OCI-LY1 (cell line): ENCODE data around the gene BEND7.

Experiments
- H2AFZ ChIP-seq: fragments of 200-600 bp; sonication (generic), shearing (Covaris generic); 2 replicates; pipeline ENCODE4 v1.6.0; 2014; ENCODE audit warnings: antibody characterized with exemption, mild to moderate bottlenecking, low read length
- H3F3A ChIP-seq: fragments of 200-600 bp; sonication (generic), shearing (Covaris generic); 2 replicates; pipeline ENCODE4 v1.6.0; 2014; ENCODE audit warnings: mild to moderate bottlenecking, antibody characterized with exemption, low read length, moderate library complexity; ENCODE audit not compliant: insufficient read depth
- H3K27ac ChIP-seq: fragments of 200-600 bp; sonication (generic); 2 replicates; pipeline ENCODE4 v1.5.1; 2014; ENCODE audit warnings: low read length, mixed run types, mild to moderate bottlenecking, low read depth; ENCODE audit not compliant: poor library complexity, severe bottlenecking
- H3K27me3 ChIP-seq: fragments of 200-600 bp; sonication (generic); 2 replicates; pipeline ENCODE4 v1.6.0; 2014; ENCODE audit warnings: antibody characterized with exemption, mild to moderate bottlenecking, low read length, moderate library complexity; ENCODE audit not compliant: insufficient read depth
- H3K36me3 ChIP-seq: fragments of 200-600 bp; sonication (generic); 2 replicates; pipeline ENCODE4 v1.6.1; 2014; ENCODE audit warnings: mild to moderate bottlenecking, antibody characterized with exemption, low read length, moderate library complexity, mixed read lengths; ENCODE audit not compliant: insufficient read depth
- H3K4me1 ChIP-seq: fragments of 200-600 bp; sonication (generic); 2 replicates; pipeline ENCODE4 v1.5.1; 2014; ENCODE audit warnings: mild to moderate bottlenecking, low read length, moderate library complexity; ENCODE audit not compliant: insufficient read depth, severe bottlenecking
- H3K4me2 ChIP-seq: fragments of 200-600 bp; sonication (generic), shearing (Covaris generic); 2 replicates; pipeline ENCODE4 v1.6.1; 2014; ENCODE audit warnings: low read length
- H3K4me3 ChIP-seq: fragments of 200-600 bp; sonication (generic); 2 replicates; pipeline ENCODE4 v1.5.1; 2014; ENCODE audit warnings: low read length, low read depth, mild to moderate bottlenecking, mixed read lengths; ENCODE audit not compliant: poor library complexity, severe bottlenecking
- H3K79me2 ChIP-seq: fragments of 200-600 bp; shearing (Covaris generic); 2 replicates; pipeline ENCODE4 v1.6.1; 2016; ENCODE audit warnings: mixed run types, low read length, mixed read lengths; ENCODE audit not compliant: insufficient read depth
- H3K9ac ChIP-seq: fragments of 200-600 bp; sonication (generic), shearing (Covaris generic); 2 replicates; pipeline ENCODE4 v1.6.1; 2014; ENCODE audit warnings: mild to moderate bottlenecking, low read length, mixed read lengths
- H3K9me2 ChIP-seq: fragments of 200-600 bp; sonication (generic), shearing (Covaris generic); 2 replicates; pipeline ENCODE4 v1.6.1; 2014; ENCODE audit warnings: low read depth, mild to moderate bottlenecking, low read length, mixed read lengths
- H3K9me3 ChIP-seq: fragments of 200-600 bp; shearing (Covaris generic); 2 replicates; pipeline ENCODE4 v1.6.1; 2014; ENCODE audit warnings: low read length, mixed read lengths
- H4K20me1 ChIP-seq: fragments of 200-600 bp; sonication (generic), shearing (Covaris generic); 2 replicates; pipeline ENCODE4 v1.6.0; 2016; ENCODE audit warnings: mild to moderate bottlenecking, low read length; ENCODE audit not compliant: insufficient read depth
- CTCF ChIP-seq: fragments of 200-600 bp; sonication (generic), shearing (Covaris generic); IDR thresholded peaks from 2 replicates; pipeline ENCODE4 v1.5.1; 2017; ENCODE audit warnings: mild to moderate bottlenecking, antibody characterized with exemption, low read length, moderate library complexity, mixed read lengths
- EZH2 ChIP-seq: fragments of 200-600 bp; sonication (generic), shearing (Covaris generic); IDR thresholded peaks from 2 replicates; pipeline ENCODE4 v1.8.0; 2017; ENCODE audit warnings: borderline replicate concordance, mixed run types, mild to moderate bottlenecking, antibody characterized with exemption, low read length, moderate library complexity, mixed read lengths

The BEND7 gene

DNA sequence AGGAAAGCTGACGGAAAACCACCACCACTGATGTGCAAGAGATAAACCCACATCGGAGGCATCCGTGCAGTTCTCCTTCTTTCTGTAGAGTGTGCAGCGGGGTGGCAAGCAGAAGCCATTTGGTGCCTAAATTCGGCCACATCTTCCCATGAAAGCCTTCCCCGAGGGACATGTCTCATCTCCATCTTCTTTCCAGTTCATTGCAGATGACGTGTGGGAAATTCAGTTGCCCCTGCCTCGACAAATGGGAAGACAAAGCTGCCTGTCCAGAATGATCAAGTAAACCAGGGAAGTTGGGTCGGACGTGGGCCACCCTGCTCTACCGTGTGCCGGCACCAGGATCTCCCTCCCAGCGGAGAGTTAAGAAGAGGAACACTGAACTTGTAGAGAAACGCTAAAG, 14.5 kb downstream of the BEND7 start:
- no peak overlapping the region for H3K9ac ChIP-seq

DNA sequence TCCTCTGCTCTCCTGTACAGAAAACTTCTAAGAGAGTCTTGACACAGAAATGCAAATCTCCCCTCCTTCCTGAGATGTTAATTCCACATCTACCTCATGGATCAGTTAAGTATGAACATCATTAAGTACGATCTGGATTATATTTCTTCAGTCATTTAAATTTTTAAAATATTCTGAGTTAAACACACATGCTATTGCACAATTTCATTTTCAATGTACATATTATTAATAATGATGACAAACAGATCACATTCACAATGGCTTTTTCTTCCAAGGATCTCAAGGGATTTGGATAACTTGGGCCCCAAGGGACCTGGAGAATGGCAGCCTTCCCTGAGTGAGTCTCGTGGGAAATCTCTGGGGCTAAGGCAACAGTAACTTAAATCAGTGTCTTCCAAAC, 16.2 kb downstream of the BEND7 start:
- Histone ChIP-seq H3K4me1 (no peaks in the 10 kb centered on the region), H3K4me2 (no peak overlapping the region), H3K9me3 (no peaks in the 10 kb centered on the region), H3K36me3 (no peaks in the 10 kb centered on the region), H2AFZ (no peak overlapping the region), H4K20me1 (no peaks in the 10 kb centered on the region), H3K9ac (no peak overlapping the region), H3K27me3 (no peaks in the 10 kb centered on the region), H3K9me2 (no peaks in the 10 kb centered on the region), H3K79me2 (no peaks in the 10 kb centered on the region), H3K27ac (no peak overlapping the region), H3K4me3 (no peak overlapping the region), H3F3A (no peaks in the 10 kb centered on the region)
- no peak for TF ChIP-seq EZH2
- TF ChIP-seq CTCF = no peak

More for the DNA sequence above, 14.5 kb downstream of the BEND7 start:
- Histone ChIP-seq H3K9me2 (no peaks in the 10 kb centered on the region), H3K4me2 (no peak overlapping the region), H2AFZ (no peak overlapping the region), H3K27me3 (0 out of 2 replicates have a peak, but pooled peaks cover 6% of the 10 kb centered on the region), H3K27ac (no peak overlapping the region), H3K4me1 (no peaks in the 10 kb centered on the region), H4K20me1 (no peaks in the 10 kb centered on the region), H3K36me3 (no peaks in the 10 kb centered on the region), H3K79me2 (no peaks in the 10 kb centered on the region), H3K9me3 (no peaks in the 10 kb centered on the region), H3F3A (no peaks in the 10 kb centered on the region), H3K4me3 (no peak overlapping the region)
- no peak for TF ChIP-seq EZH2
- TF ChIP-seq CTCF = no peak

DNA sequence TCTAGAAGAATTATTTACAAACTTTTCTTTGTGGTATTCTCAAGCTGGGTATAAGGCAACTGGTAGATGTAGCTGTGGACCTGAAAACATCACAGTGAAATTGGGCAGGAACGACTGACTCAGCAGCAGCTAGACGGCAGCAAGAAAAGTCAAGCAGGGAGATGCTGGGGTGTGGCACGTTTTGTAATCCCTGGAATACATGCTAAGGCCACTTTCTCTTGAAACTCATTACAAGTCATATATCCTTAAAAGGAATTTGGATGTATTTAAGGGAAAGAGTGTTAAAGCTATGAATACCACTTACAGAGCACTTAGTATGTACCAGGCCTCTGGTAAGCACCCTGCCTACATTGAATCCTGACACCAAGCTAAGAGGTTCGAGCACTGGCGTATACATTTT, 17.4 kb downstream of the BEND7 start:
- no peak overlapping the region for H3K9ac ChIP-seq
- no peaks in the 10 kb centered on the region for H3K79me2 ChIP-seq
- no peak overlapping the region for H3K4me2 ChIP-seq
- no peaks in the 10 kb centered on the region for H3K9me3 ChIP-seq
- H3K36me3 ChIP-seq = no peaks in the 10 kb centered on the region
- H3K4me3 ChIP-seq = no peak overlapping the region
- H3K27me3 ChIP-seq = no peaks in the 10 kb centered on the region
- no peak overlapping the region for H2AFZ ChIP-seq
- no peak overlapping the region for H3K27ac ChIP-seq
- no peaks in the 10 kb centered on the region for H4K20me1 ChIP-seq
- no peaks in the 10 kb centered on the region for H3K4me1 ChIP-seq
- no peaks in the 10 kb centered on the region for H3K9me2 ChIP-seq
- no peak for TF ChIP-seq EZH2
- no peak for TF ChIP-seq CTCF
- H3F3A ChIP-seq = no peaks in the 10 kb centered on the region
